ENCODE results near the gene TMEM100.

The TMEM100 gene

GRCh38 chr17:55683550-55684315 is 38.9 kb downstream of the TMEM100 start:
- Histone ChIP-seq H3K9me3 (ENCODE audit: control insufficient read depth, low read length) (no peaks in the 10 kb centered on the region), H3K4me3 (ENCODE audit: low read depth, low read length) (no peak overlapping the region)
- TF ChIP-seq CTCF (IDR thresholded peaks at IDR 0.05) = no peak

GRCh38 chr17:55681342-55681700 is 41.3 kb downstream of the TMEM100 start:
- Histone ChIP-seq H3K9me3 (ENCODE audit: control insufficient read depth, low read length) (no peaks in the 10 kb centered on the region), H3K79me2 (no peaks in the 10 kb centered on the region), H3K36me3 (ENCODE audit: control insufficient read depth, insufficient read depth, low read length) (no peaks in the 10 kb centered on the region), H3K27me3 (ENCODE audit: control insufficient read depth, insufficient read depth, low read length) (no peaks in the 10 kb centered on the region), H3K27ac (no peak overlapping the region), H3K9ac (no peak overlapping the region), H2AFZ (no peak overlapping the region), H3K4me1 (no peaks in the 10 kb centered on the region), H3K4me2 (ENCODE audit: low read length) (no peak overlapping the region), H3K4me3 (ENCODE audit: low read depth, low read length) (no peak overlapping the region)
- no peak for TF ChIP-seq CTCF (IDR thresholded peaks at IDR 0.05)

More at GRCh38 chr17:55683550-55684315, 38.9 kb downstream of the TMEM100 start:
- H2AFZ ChIP-seq = no peak overlapping the region
- H3K79me2 ChIP-seq = no peaks in the 10 kb centered on the region
- H3K27me3 ChIP-seq (ENCODE audit: control insufficient read depth, insufficient read depth, low read length) = no peaks in the 10 kb centered on the region
- no peak overlapping the region for H3K4me2 ChIP-seq (ENCODE audit: low read length)
- no peak overlapping the region for H3K27ac ChIP-seq
- no peaks in the 10 kb centered on the region for H3K4me1 ChIP-seq
- H3K36me3 ChIP-seq (ENCODE audit: control insufficient read depth, insufficient read depth, low read length) = no peaks in the 10 kb centered on the region
- H3K9ac ChIP-seq = no peak overlapping the region

GRCh38 chr17:55680686-55681341 is 41.9 kb downstream of the TMEM100 start:
- no peaks in the 10 kb centered on the region for H3K79me2 ChIP-seq
- no peak for TF ChIP-seq CTCF (IDR thresholded peaks at IDR 0.05)
- H3K9me3 ChIP-seq (ENCODE audit: control insufficient read depth, low read length) = no peaks in the 10 kb centered on the region
- no peaks in the 10 kb centered on the region for H3K4me1 ChIP-seq
- H3K4me2 ChIP-seq (ENCODE audit: low read length) = no peak overlapping the region
- no peak overlapping the region for H2AFZ ChIP-seq
- H3K27ac ChIP-seq = no peak overlapping the region
- no peak overlapping the region for H3K9ac ChIP-seq
- H3K36me3 ChIP-seq (ENCODE audit: control insufficient read depth, insufficient read depth, low read length) = no peaks in the 10 kb centered on the region
- no peak overlapping the region for H3K4me3 ChIP-seq (ENCODE audit: low read depth, low read length)
- no peaks in the 10 kb centered on the region for H3K27me3 ChIP-seq (ENCODE audit: control insufficient read depth, insufficient read depth, low read length)

- no peak overlapping the region for H3K4me2 ChIP-seq (ENCODE audit: low read length)
- no peak overlapping the region for H3K4me3 ChIP-seq (ENCODE audit: low read depth, low read length)
- H3K36me3 ChIP-seq (ENCODE audit: control insufficient read depth, insufficient read depth, low read length) = no peaks in the 10 kb centered on the region
- H3K27me3 ChIP-seq (ENCODE audit: control insufficient read depth, insufficient read depth, low read length) = no peaks in the 10 kb centered on the region
- H3K9me3 ChIP-seq (ENCODE audit: control insufficient read depth, low read length) = no peaks in the 10 kb centered on the region
- no peak overlapping the region for H3K27ac ChIP-seq
- H3K79me2 ChIP-seq = no peaks in the 10 kb centered on the region
- no peak overlapping the region for H2AFZ ChIP-seq
- H3K4me1 ChIP-seq = no peaks in the 10 kb centered on the region
- no peak for TF ChIP-seq CTCF (IDR thresholded peaks at IDR 0.05)
- H3K9ac ChIP-seq = no peak overlapping the region
These were observed 45.2 kb downstream of the TMEM100 start for GRCh38 chr17:55677446-55677845.

All from parathyroid adenoma (tissue), 2 donors.